HEK293 (cell line): ENCODE measurements around the gene EIPR1.
A peak's percentile ranks its signal among the peaks of the same experiment; 100 is the strongest.

Source experiments
- CTCF ChIA-PET: fragments of 350-600 bp; formaldehyde crosslinking; extraction: SDS; loops from one replicate; lab custom pipeline; 2021; ENCODE audit warnings: antibody characterized with exemption; lab: Yijun Ruan, JAX
- POLR2A ChIA-PET: fragments of 300-600 bp; formaldehyde crosslinking; extraction: SDS; loops from one replicate; lab custom pipeline; 2020; ENCODE audit warnings: antibody characterized with exemption, inconsistent platforms; lab: Yijun Ruan, JAX
- H3K27ac ChIP-seq: fragments of 200-500 bp; sonication (Bioruptor generic); 2 replicates; pipeline ENCODE4 v1.5.1; 2014; ENCODE audit warnings: low read depth, low read length, control low read depth, inconsistent platforms; ENCODE audit errors: extremely low read depth
- H3K36me3 ChIP-seq, 2 experiments: fragments of 200-500 bp in 1 of 2; sonication (Bioruptor generic) in 1 of 2; 1 replicate in 1 of 2; 2 replicates in 1 of 2; pipeline ENCODE4 v1.5.1; 2014 to 2017; ENCODE audit warnings: inconsistent platforms in 2 of 2, low read length in 2 of 2; ENCODE audit not compliant: control insufficient read depth in 2 of 2, insufficient read depth in 1 of 2
- H3K4me1 ChIP-seq: fragments of 200-500 bp; sonication (Bioruptor generic); 2 replicates; pipeline ENCODE4 v1.5.1; 2014; ENCODE audit warnings: mild to moderate bottlenecking, low read length, inconsistent platforms; ENCODE audit not compliant: control insufficient read depth, insufficient read depth
- H3K4me3 ChIP-seq: 2 replicates; pipeline ENCODE4 v1.5.1; 2011; ENCODE audit warnings: low read depth, mild to moderate bottlenecking, control low read depth, low read length, moderate library complexity
- H3K9me3 ChIP-seq: fragments of 200-500 bp; sonication (Bioruptor generic); 2 replicates; pipeline ENCODE4 v1.5.1; 2014; ENCODE audit warnings: low read depth, low read length, inconsistent platforms; ENCODE audit not compliant: control insufficient read depth, insufficient read depth
- EGR2 ChIP-seq: fragments of 450-650 bp; formaldehyde crosslinking; IDR thresholded peaks from 2 replicates; pipeline ENCODE4 v1.5.1; 2016; ENCODE audit warnings: low read depth, missing biosample characterization, missing genetic modification characterization
- GFI1B ChIP-seq: fragments of 450-650 bp; formaldehyde crosslinking; IDR thresholded peaks from 2 replicates; pipeline ENCODE4 v1.5.1; 2016; ENCODE audit warnings: missing biosample characterization, missing genetic modification characterization
- GLI2 ChIP-seq: fragments of 450-650 bp; formaldehyde crosslinking; IDR thresholded peaks from 2 replicates; pipeline ENCODE4; 2017; ENCODE audit warnings: missing biosample characterization, missing genetic modification characterization, low read depth, borderline replicate concordance
- HOXD13 ChIP-seq: sonication (generic); formaldehyde crosslinking; IDR thresholded peaks from 2 replicates; pipeline ENCODE4 v1.8.0; 2022; ENCODE audit warnings: missing genetic modification reagents, borderline replicate concordance
- PRDM1 ChIP-seq: fragments of 450-650 bp; formaldehyde crosslinking; IDR thresholded peaks from 2 replicates; pipeline ENCODE4; 2016; ENCODE audit warnings: missing biosample characterization, missing genetic modification characterization
- SALL2 ChIP-seq: fragments of 450-650 bp; formaldehyde crosslinking; IDR thresholded peaks from 2 replicates; pipeline ENCODE4 v1.5.0; 2017; ENCODE audit warnings: missing biosample characterization, mild to moderate bottlenecking, missing genetic modification characterization, borderline replicate concordance
- SCRT2 ChIP-seq: fragments of 450-650 bp; formaldehyde crosslinking; IDR thresholded peaks from 2 replicates; pipeline ENCODE4 v1.5.1; 2016; ENCODE audit warnings: missing biosample characterization, missing genetic modification characterization
- TRIM28 ChIP-seq: IDR thresholded peaks from 2 replicates; pipeline ENCODE4 v1.6.1; 2011; ENCODE audit warnings: low read length, control low read depth, borderline replicate concordance
- WT1 ChIP-seq: fragments of 450-650 bp; formaldehyde crosslinking; IDR thresholded peaks from 2 replicates; pipeline ENCODE4 v1.5.1; 2016; ENCODE audit warnings: missing biosample characterization, missing genetic modification characterization
- ZBTB11 ChIP-seq: fragments of 450-650 bp; formaldehyde crosslinking; conservative IDR thresholded peaks from 2 replicates; pipeline ENCODE4 v1.5.1; 2016; ENCODE audit warnings: low read depth, missing biosample characterization, missing genetic modification characterization
- ZBTB6 ChIP-seq: fragments of 450-650 bp; formaldehyde crosslinking; IDR thresholded peaks from 2 replicates; pipeline ENCODE4 v1.5.1; 2017; ENCODE audit warnings: missing biosample characterization, missing genetic modification characterization
- ZEB2 ChIP-seq: fragments of 450-650 bp; formaldehyde crosslinking; IDR thresholded peaks from 2 replicates; pipeline ENCODE4 v1.5.1; 2016; ENCODE audit warnings: missing biosample characterization, missing genetic modification characterization
- ZFP69B ChIP-seq: fragments of 450-650 bp; formaldehyde crosslinking; IDR thresholded peaks from 2 replicates; pipeline ENCODE4 v1.5.1; 2016; ENCODE audit warnings: missing biosample characterization, missing genetic modification characterization
- ZNF132 ChIP-seq: fragments of 450-650 bp; formaldehyde crosslinking; IDR thresholded peaks from 2 replicates; pipeline ENCODE4 v1.5.1; 2017; ENCODE audit warnings: missing biosample characterization, missing genetic modification characterization, borderline replicate concordance
- ZNF302 ChIP-seq: fragments of 450-650 bp; formaldehyde crosslinking; IDR thresholded peaks from 2 replicates; pipeline ENCODE4 v1.5.1; 2016; ENCODE audit warnings: missing biosample characterization, missing genetic modification characterization, low read depth
- ZNF350 ChIP-seq: fragments of 450-650 bp; formaldehyde crosslinking; IDR thresholded peaks from 2 replicates; pipeline ENCODE4 v1.5.0; 2017; ENCODE audit warnings: missing biosample characterization, mild to moderate bottlenecking, missing genetic modification characterization
- ZNF404 ChIP-seq: fragments of 450-650 bp; formaldehyde crosslinking; IDR thresholded peaks from 2 replicates; pipeline ENCODE4 v1.5.1; 2017; ENCODE audit warnings: missing biosample characterization, missing genetic modification characterization
- ZNF488 ChIP-seq: fragments of 450-650 bp; formaldehyde crosslinking; IDR thresholded peaks from 2 replicates; pipeline ENCODE4 v1.5.1; 2016; ENCODE audit warnings: missing biosample characterization, missing genetic modification characterization
- ZNF626 ChIP-seq: fragments of 450-650 bp; sonication (Bioruptor Pico); formaldehyde crosslinking; IDR thresholded peaks from 2 replicates; pipeline ENCODE4 v1.5.1; 2018; ENCODE audit warnings: missing biosample characterization, missing genetic modification characterization, inconsistent platforms
- ZNF776 ChIP-seq: fragments of 450-650 bp; formaldehyde crosslinking; IDR thresholded peaks from 2 replicates; pipeline ENCODE4 v1.5.0; 2017; ENCODE audit warnings: missing biosample characterization, missing genetic modification characterization, borderline replicate concordance
- TF ChIP-seq, protein P1 (sequence below): fragments of 450-650 bp; formaldehyde crosslinking; IDR thresholded peaks from 2 replicates; pipeline ENCODE4 v1.5.1; 2016; ENCODE audit warnings: missing biosample characterization, missing genetic modification characterization
- TF ChIP-seq, protein P2 (sequence below): fragments of 450-650 bp; formaldehyde crosslinking; IDR thresholded peaks from 2 replicates; pipeline ENCODE4 v1.5.1; 2016; ENCODE audit warnings: missing biosample characterization, missing genetic modification characterization

Gene EIPR1

GRCh38 chr2:3340144-3340543, 37.5 kb downstream of the EIPR1 start (continued):
- TF ChIP-seq, protein P1, sequence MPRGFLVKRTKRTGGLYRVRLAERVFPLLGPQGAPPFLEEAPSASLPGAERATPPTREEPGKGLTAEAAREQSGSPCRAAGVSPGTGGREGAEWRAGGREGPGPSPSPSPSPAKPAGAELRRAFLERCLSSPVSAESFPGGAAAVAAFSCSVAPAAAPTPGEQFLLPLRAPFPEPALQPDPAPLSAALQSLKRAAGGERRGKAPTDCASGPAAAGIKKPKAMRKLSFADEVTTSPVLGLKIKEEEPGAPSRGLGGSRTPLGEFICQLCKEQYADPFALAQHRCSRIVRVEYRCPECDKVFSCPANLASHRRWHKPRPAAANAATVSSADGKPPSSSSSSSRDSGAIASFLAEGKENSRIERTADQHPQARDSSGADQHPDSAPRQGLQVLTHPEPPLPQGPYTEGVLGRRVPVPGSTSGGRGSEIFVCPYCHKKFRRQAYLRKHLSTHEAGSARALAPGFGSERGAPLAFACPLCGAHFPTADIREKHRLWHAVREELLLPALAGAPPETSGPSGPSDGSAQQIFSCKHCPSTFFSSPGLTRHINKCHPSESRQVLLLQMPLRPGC (tag by site-specific recombination): no peak
- TF ChIP-seq ZNF132 (tag by site-specific recombination): no peak
- no peak for TF ChIP-seq TRIM28

- Histone ChIP-seq H3K36me3 (peaks cover 4 to 40% of the 10 kb centered on the region in 2 experiments; a peak in 2 of 3 replicates), H3K9me3 (no peaks in the 10 kb centered on the region), H3K4me1 (no peaks in the 10 kb centered on the region), H3K27ac (no peak overlapping the region), H3K4me3 (no peak overlapping the region)
- ChIA-PET POLR2A (no interaction called here), CTCF (no interaction called here)
- TF ChIP-seq HOXD13 (CRISPR knock-in tag) (no peak), ZBTB11 (tag by site-specific recombination) (no peak), ZFP69B (tag by site-specific recombination) (no peak), ZNF488 (no peak), EGR2 (no peak), ZNF776 (tag by site-specific recombination) (no peak), ZEB2 (no peak)
Measured at GRCh38 chr2:3338340-3338739, 39.3 kb downstream of the EIPR1 start.

- POLR2A ChIA-PET: no interaction called here
- Histone ChIP-seq H3K4me1 (no peaks in the 10 kb centered on the region), H3K27ac (no peak overlapping the region), H3K9me3 (no peaks in the 10 kb centered on the region), H3K4me3 (no peak overlapping the region), H3K36me3 (peaks cover 4 to 55% of the 10 kb centered on the region in 2 experiments; a peak in 2 of 3 replicates)
- CTCF ChIA-PET: no interaction called here
- no peak for TF ChIP-seq ZNF404
- TF ChIP-seq PRDM1 (tag by site-specific recombination): peak; percentile 99
Measured at GRCh38 chr2:3336844-3337243, 40.8 kb downstream of the EIPR1 start.

GRCh38 chr2:3334392-3335345, 42.9 kb downstream of the EIPR1 start:
- H3K36me3 ChIP-seq: peaks cover 4 to 64% of the 10 kb centered on the region in 2 experiments; a peak in 1 of 3 replicates
- ChIA-PET CTCF (no interaction called here), POLR2A (no interaction called here)
- no peak for TF ChIP-seq ZNF302
- no peak for TF ChIP-seq SCRT2 (tag by site-specific recombination)
- no peak for TF ChIP-seq ZNF350 (tag by site-specific recombination)
- TF ChIP-seq SALL2 (tag by site-specific recombination): no peak
- TF ChIP-seq ZNF626 (tag by site-specific recombination): no peak
- no peak for TF ChIP-seq ZBTB6 (tag by site-specific recombination)
- TF ChIP-seq GLI2 (tag by site-specific recombination): no peak
- TF ChIP-seq, protein P2, sequence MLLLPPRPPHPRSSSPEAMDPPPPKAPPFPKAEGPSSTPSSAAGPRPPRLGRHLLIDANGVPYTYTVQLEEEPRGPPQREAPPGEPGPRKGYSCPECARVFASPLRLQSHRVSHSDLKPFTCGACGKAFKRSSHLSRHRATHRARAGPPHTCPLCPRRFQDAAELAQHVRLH (tag by site-specific recombination): no peak
- no peak for TF ChIP-seq WT1 (tag by site-specific recombination)
- TF ChIP-seq GFI1B (tag by site-specific recombination): no peak

More at GRCh38 chr2:3334392-3335345, 42.9 kb downstream of the EIPR1 start:
- Histone ChIP-seq H3K9me3 (no peaks in the 10 kb centered on the region), H3K4me1 (no peaks in the 10 kb centered on the region), H3K4me3 (no peak overlapping the region), H3K27ac (no peak overlapping the region)
